Measurements from ENCODE around the gene TMSB15B. TPM values are rescaled to one million over a fixed set of nuclear protein-coding genes. Genes with fewer than 3 reads are reported as not detected.
"Not testable (repeated sequence)": the region's sequence is repeated elsewhere in the genome, so short reads cannot be mapped to it uniquely, and the experiment has no call there.

Gene TMSB15B
- total and polyA plus RNA-seq, 2 donors (not counting 3 experiments of a cell fraction or from before 2014, with no cell fraction given): 14.5 to 15.1 TPM

DNA sequence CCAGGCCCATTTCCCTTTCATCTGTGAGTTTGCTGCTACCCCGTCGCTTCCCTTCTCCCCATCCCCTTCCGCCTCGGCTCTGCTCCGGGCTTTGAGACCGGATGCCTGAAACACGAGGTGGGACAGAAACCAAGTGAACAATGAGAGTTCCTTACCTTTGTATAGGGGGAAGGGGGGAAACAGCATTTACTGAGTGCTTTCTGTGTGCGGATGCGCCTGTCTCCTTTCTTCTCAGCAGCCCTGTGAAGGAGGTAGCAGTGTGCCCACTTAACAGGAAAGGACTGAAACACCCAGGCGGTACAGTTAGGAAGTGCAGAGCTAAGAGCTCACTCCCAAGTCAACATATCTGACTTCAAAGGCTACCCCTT lies 43.2 kb upstream of the TMSB15B start:
- H4K20me1 ChIP-seq (replicated peaks; ENCODE audit: control insufficient read depth, extremely low read depth, insufficient read depth, low read length): no peaks in the 10 kb centered on the region
- no peaks in the 10 kb centered on the region for H3K9me1 ChIP-seq (replicated peaks; ENCODE audit: control insufficient read depth, extremely low read depth, insufficient read depth, low read length)
- H3K9me3 ChIP-seq (replicated peaks; ENCODE audit: control insufficient read depth, insufficient read depth, low read length): no peaks in the 10 kb centered on the region
- peak overlapping the region; percentile 9 for H3K4me2 ChIP-seq (ENCODE audit: insufficient read depth, low read length)
- H3K27me3 ChIP-seq (ENCODE audit: control insufficient read depth in 2 of 2, insufficient read depth in 2 of 2, low read length in 2 of 2): no peaks in the 10 kb centered on the region
- no peak for DNase-seq (ENCODE audit: low read depth, low spot score)
- H3K4me3 ChIP-seq (replicated peaks in 1 of 3; ENCODE audit: insufficient read depth in 1 of 3, low read depth in 1 of 3, low read length in 3 of 3): peak overlapping the region; percentile 21 to 64 (median 40)
- CTCF ChIA-PET: interaction anchor here (1.0 to 3.0 kb wide), 5 partner anchors 9 to 74 kb away, joined by 3 to 10 read pairs (median 6); no protein-coding TSS in a partner anchor
- BruUV-seq (replicated peaks): TSS peak; percentile 43
- peak overlapping the region; percentile 60 for H2AFZ ChIP-seq (ENCODE audit: low read depth, low read length)
- POLR2A ChIA-PET: no interaction called here
- intact Hi-C loops (cut with micrococcal nuclease) (loop anchor here (2.0 kb wide), 1 partner anchor 232 kb away; the partner anchor contains the start of gene MORF4L2), dilution Hi-C loops (cut with MboI; ENCODE audit: extremely low pct_ligation_motif_present, low sequenced_read_pairs) (no loop called here)
- H3K36me3 ChIP-seq (ENCODE audit: control insufficient read depth in 2 of 2, extremely low read depth in 1 of 2, insufficient read depth in 2 of 2, low read length in 2 of 2): no peaks in the 10 kb centered on the region
- peak overlapping the region; percentile 13 for H3K27ac ChIP-seq (ENCODE audit: insufficient read depth, low read depth, low read length)
- no peaks in the 10 kb centered on the region for H3K79me2 ChIP-seq (ENCODE audit: control insufficient read depth, insufficient read depth, low read length)
- no peaks in the 10 kb centered on the region for H3K4me1 ChIP-seq (ENCODE audit: control insufficient read depth, extremely low read depth, insufficient read depth, low read length)
- H3K9ac ChIP-seq (replicated peaks; ENCODE audit: extremely low read depth, insufficient read depth, low read length): peak overlapping the region; percentile 49
- FAIRE-seq: no peak
- TF ChIP-seq, protein P1, sequence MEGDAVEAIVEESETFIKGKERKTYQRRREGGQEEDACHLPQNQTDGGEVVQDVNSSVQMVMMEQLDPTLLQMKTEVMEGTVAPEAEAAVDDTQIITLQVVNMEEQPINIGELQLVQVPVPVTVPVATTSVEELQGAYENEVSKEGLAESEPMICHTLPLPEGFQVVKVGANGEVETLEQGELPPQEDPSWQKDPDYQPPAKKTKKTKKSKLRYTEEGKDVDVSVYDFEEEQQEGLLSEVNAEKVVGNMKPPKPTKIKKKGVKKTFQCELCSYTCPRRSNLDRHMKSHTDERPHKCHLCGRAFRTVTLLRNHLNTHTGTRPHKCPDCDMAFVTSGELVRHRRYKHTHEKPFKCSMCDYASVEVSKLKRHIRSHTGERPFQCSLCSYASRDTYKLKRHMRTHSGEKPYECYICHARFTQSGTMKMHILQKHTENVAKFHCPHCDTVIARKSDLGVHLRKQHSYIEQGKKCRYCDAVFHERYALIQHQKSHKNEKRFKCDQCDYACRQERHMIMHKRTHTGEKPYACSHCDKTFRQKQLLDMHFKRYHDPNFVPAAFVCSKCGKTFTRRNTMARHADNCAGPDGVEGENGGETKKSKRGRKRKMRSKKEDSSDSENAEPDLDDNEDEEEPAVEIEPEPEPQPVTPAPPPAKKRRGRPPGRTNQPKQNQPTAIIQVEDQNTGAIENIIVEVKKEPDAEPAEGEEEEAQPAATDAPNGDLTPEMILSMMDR (IDR thresholded peaks at IDR 0.05; ENCODE audit: extremely low read depth in 1 of 2, insufficient read depth in 1 of 2, low read depth in 1 of 2, low read length in 2 of 2): peak; percentile 13 to 17
- TF ChIP-seq, protein P2, sequence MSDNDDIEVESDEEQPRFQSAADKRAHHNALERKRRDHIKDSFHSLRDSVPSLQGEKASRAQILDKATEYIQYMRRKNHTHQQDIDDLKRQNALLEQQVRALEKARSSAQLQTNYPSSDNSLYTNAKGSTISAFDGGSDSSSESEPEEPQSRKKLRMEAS (IDR thresholded peaks at IDR 0.05; ENCODE audit: insufficient read depth, insufficient read length): no peak

DNA sequence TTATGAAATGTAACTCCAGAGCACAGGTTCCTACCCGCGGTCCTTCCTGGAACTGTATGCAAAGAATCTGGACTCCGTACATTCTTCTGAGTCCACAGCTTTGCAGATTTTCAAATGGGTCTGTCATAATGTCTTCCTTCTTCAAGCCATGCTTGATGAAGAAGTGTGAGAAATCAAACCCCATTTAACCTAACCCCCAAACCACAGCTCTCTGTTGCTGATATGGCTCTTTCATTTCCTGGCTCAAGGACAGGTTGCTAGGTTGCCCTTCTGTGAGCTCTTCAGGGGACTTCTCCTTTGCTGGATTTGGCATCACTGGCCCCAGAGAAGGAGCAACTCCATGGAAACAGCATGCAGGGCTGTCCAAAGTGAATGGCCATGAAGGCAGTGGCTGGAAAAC lies 41.9 kb upstream of the TMSB15B start:
- CTCF ChIA-PET: interaction anchor here (1.9 to 3.0 kb wide), 2 partner anchors 20 to 75 kb away, joined by 6 to 10 read pairs; no protein-coding TSS in a partner anchor
- H3K79me2 ChIP-seq (ENCODE audit: control insufficient read depth, insufficient read depth, low read length); H3K27me3 ChIP-seq (ENCODE audit: control insufficient read depth in 2 of 2, insufficient read depth in 2 of 2, low read length in 2 of 2); H3K27ac ChIP-seq (ENCODE audit: insufficient read depth, low read depth, low read length); H2AFZ ChIP-seq (ENCODE audit: low read depth, low read length); H4K20me1 ChIP-seq (replicated peaks; ENCODE audit: control insufficient read depth, extremely low read depth, insufficient read depth, low read length); intact Hi-C loops (cut with micrococcal nuclease); POLR2A ChIA-PET; FAIRE-seq; H3K4me2 ChIP-seq (ENCODE audit: insufficient read depth, low read length); H3K4me1 ChIP-seq (ENCODE audit: control insufficient read depth, extremely low read depth, insufficient read depth, low read length); dilution Hi-C loops (cut with MboI; ENCODE audit: extremely low pct_ligation_motif_present, low sequenced_read_pairs); H3K36me3 ChIP-seq (ENCODE audit: control insufficient read depth in 2 of 2, extremely low read depth in 1 of 2, insufficient read depth in 2 of 2, low read length in 2 of 2); H3K9me3 ChIP-seq (replicated peaks; ENCODE audit: control insufficient read depth, insufficient read depth, low read length); BruUV-seq (replicated peaks); DNase-seq (ENCODE audit: low read depth, low spot score); H3K9ac ChIP-seq (replicated peaks; ENCODE audit: extremely low read depth, insufficient read depth, low read length); H3K4me3 ChIP-seq (replicated peaks in 1 of 3; ENCODE audit: insufficient read depth in 1 of 3, low read depth in 1 of 3, low read length in 3 of 3); H3K9me1 ChIP-seq (replicated peaks; ENCODE audit: control insufficient read depth, extremely low read depth, insufficient read depth, low read length): not testable (repeated sequence)
